Amygdala (tissue), 56 donors: ENCODE measurements around the gene TAX1BP1.
A peak's percentile ranks its signal among the peaks of the same experiment; 100 is the strongest.
"Not testable (repeated sequence)": the region's sequence is repeated elsewhere in the genome, so short reads cannot be mapped to it uniquely, and the experiment has no call there.

Experiments used
- DNase-seq, 56 donors: peaks; one replicate each; lab custom pipeline; 2025; lab: John Stamatoyannopoulos, UW

The TAX1BP1 gene

DNA sequence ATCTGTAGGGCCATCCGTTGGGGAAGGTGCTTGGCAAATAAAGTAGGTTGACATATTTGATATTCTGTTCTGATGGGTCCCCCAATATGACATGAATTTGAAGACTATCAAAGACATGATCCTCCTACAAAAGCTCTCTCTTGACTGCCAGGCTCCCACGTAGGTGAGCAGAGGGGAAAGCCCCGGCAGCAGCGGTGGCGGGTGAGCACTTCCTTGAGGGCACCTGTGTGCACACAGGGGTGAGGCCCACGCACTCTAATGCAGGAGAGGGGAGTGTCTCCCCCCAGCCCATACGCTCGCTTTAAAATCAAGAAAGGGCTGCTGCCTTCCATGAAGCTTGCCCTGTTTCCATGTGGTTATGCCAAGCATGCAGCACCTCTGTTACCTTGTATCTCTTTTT is 100.4 kb downstream of the TAX1BP1 start:
- DNase-seq, result no peak

DNA sequence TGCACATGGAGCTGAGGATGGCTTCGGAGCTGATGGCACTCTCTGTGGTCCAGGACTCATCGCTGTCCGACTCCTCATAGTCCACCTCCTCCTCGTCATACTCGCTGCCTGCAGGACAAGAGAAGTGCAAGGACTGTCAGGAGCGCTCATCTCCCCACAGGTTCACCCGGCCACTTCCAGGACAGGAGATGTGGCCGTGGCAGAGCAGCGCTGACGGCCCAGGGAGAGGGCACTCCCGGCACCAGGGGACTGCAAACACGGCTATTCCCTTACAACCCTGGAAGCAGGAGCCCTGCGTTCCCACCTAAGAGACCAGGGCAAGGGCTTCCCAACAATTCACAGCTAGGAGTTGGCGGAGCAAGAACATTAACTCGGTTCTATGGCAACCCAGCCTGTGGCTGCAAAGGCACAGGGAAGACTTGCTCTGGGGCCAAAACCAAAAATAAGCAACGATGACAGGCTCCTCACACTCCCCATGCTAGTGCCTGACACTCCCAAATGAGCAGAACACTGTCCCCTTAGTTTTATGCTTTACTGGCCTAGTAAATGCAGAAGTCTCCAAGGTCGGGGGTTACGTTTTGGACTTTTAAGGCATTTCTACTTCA is 100.9 kb downstream of the TAX1BP1 start:
- peak in 1 of 56 donors; percentile 9 for DNase-seq

- peak in 1 of 56 donors; percentile 9 for DNase-seq
Measured at GRCh38 chr7:27842094-27842692, 102.2 kb downstream of the TAX1BP1 start.

GRCh38 chr7:27842851-27843250 is 102.9 kb downstream of the TAX1BP1 start:
- DNase-seq, result peak in 2 of 56 donors; percentile 23 to 26

GRCh38 chr7:27843584-27844305 is 103.8 kb downstream of the TAX1BP1 start:
- no peak for DNase-seq

DNA sequence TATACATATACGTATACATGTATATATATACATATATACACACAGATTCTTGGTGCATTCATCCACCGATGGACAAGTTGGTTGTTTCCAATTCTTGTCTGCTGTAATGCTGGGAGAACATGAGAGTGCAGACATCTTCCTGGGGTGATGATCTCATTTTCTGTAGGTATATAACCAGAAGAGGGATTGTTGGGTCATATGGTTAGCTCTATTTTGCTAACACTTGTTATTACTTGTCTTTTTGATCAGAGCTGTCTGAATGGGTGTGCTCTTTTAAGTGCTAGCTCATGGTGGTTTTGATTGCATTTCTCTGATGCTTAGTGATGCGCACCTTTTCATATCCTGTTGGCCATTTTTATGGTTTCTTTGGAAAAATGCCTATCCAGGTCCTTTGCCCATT is 106.4 kb downstream of the TAX1BP1 start:
- no peak for DNase-seq

- no peak for DNase-seq
Measured at GRCh38 chr7:27850531-27850930, 110.6 kb downstream of the TAX1BP1 start.

- not testable (repeated sequence) for DNase-seq
Measured at GRCh38 chr7:27856703-27857485, 116.9 kb downstream of the TAX1BP1 start.

- DNase-seq, result no peak
Measured at GRCh38 chr7:27860800-27861199, 120.8 kb downstream of the TAX1BP1 start.

DNA sequence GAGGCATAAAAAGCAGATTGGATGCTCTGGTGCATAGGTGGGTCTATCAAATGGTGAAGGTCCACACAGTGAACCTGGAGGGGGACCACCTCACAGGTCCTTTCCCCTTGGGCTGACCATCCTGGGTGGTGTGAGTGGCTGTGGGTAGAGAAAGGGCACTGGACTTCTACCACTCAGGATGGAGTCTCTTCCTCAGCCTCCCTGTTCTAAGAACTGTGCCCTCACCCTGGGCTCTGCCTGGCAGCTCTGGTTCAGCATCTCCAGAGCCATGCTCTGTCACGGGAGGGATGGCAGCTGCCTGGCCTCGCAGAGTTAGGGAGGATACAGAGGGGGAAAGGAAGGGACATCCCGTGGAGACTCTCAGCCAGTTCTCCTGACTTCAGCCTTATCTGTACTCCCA is 121.8 kb downstream of the TAX1BP1 start:
- DNase-seq, result no peak

DNA sequence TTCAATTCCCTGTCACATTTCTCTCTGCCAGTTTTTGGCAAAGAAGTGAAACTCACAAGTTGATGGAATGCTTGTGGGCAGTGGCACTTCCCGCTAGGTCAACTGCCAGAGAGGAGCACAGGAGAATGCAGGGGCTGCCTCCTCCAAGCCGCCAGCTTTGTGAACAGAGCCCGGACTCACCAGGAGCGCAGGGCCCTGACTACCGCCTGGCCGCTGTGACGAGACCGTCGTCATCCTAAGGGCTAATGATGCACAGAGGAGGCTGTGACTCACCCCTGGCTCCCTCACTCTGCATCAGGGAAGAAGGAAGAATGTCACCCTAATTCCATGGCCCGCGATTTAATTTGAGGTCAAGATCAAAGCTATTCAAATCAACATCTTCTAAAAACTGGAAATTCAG is 123.9 kb downstream of the TAX1BP1 start:
- DNase-seq, result peak in 7 of 56 donors; percentile 4 to 55 (median 29)

DNA sequence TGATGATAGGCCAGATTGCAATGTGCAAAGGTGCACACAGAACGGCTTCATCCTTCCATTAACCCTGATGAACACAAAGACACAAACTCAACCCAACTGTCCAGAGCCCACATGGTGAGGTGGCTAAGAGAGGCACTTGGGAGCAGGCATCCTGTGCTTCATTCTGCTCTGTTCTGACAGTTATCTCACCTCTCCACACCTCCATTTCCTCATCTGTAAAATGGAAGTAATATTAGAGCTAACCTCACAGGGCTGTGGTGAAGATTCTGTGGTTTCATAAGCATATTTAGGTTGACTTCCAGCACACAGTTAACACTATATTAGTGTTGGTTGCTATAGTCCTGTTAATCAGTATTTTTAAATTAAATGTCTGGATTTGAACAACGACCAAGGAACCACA is 126.3 kb downstream of the TAX1BP1 start:
- no peak for DNase-seq

DNA sequence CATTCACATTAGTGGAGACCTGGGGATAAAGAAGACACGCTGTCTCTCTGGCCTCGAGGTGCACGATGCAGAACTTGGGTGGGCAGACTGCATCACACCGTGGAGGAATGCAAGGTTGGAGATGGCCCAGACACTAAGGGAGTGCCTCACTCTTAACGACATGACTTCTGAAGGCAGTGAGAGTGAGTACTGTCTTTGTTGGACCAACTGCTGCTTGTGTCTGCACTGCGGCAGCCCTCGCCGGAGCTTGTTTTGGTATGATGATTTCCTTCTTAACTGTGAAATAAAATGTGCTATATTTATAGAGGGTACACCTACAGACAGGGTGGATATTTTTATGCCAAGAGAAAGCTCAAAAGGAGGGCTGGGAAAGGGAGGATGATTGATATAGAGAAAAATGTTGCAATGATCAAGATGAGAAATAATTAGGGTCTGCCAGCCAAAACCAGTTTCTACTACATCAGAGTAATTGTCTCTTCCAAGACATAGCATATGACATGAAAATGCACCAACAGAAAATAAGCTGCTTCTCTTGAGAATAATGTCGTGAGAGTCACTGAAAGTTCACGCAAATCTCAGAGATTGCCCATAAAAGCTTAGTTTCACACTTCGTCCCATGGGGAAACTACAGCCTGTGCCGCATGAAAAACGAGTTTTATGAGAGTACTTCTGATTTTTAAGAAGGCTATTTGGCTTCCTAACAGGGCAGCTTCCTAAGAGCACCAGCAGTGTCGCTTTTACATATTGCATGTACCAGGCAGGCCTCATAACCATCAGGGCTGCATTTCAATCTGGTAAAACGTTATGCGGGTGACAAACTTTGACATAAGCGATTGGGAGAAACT is 127.1 kb downstream of the TAX1BP1 start:
- DNase-seq, result peak in 11 of 56 donors; percentile 4 to 24 (median 17)

DNA sequence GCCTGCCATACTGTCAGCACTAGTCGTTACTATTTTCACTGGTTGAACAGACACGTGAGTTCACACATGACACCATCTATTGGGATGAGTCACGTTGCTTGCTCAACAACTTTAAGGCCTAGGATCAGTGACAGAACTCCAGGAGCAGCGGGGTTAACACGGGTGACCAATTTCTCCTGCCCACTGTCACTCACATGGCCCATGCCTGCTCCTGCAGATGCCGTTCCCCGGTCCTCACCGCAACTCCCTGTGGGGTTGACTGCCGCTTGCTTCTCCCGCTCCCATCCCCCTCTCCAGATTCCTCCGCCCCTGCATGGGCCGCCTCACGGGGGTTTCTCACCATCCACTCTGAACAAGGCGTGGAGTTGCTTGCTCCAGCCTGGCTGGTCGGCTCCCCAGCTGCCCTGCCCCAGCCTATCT is 128.2 kb downstream of the TAX1BP1 start:
- DNase-seq, result no peak

DNA sequence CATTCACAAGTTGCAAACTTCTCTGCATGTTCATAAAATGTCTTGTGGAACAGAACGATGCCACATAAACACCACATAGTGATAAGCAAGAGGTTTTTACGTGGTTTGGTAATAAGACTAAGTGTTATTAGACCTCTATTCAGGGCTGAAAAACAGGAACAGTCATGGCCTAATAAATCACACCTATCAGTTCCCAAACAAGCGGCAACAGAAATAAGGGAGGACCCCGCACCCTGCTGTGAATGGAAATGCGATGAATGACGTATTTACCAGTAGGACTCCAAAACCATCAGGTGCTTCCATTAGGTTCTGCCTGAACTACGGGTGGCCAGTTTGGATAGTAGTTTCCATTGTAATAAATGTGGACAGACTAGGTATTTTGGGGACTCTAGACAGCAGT is 129.1 kb downstream of the TAX1BP1 start:
- DNase-seq, result no peak

DNA sequence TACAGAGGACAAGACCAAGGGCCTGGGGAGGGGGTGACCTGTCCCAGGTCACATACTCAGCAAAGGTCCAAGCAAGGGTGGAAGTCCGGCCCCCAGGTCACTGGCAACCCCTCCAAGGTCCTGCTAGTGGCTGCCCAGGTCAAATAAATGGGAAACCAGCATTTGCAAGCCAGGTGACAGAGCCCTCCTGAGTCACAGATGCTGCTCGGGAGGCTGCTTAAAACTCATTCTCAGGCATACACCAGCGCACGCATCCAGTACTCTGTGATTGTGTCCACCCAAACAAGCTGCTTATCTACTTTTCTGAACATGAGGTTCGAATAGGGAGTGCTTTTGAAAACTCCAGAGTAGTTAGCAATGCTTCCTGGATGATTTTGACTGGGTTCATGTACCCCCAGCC is 130.6 kb downstream of the TAX1BP1 start:
- DNase-seq, result no peak

- no peak for DNase-seq
Measured at GRCh38 chr7:27871086-27871485, 131.1 kb downstream of the TAX1BP1 start.

GRCh38 chr7:27871866-27872265 is 131.9 kb downstream of the TAX1BP1 start:
- no peak for DNase-seq

DNA sequence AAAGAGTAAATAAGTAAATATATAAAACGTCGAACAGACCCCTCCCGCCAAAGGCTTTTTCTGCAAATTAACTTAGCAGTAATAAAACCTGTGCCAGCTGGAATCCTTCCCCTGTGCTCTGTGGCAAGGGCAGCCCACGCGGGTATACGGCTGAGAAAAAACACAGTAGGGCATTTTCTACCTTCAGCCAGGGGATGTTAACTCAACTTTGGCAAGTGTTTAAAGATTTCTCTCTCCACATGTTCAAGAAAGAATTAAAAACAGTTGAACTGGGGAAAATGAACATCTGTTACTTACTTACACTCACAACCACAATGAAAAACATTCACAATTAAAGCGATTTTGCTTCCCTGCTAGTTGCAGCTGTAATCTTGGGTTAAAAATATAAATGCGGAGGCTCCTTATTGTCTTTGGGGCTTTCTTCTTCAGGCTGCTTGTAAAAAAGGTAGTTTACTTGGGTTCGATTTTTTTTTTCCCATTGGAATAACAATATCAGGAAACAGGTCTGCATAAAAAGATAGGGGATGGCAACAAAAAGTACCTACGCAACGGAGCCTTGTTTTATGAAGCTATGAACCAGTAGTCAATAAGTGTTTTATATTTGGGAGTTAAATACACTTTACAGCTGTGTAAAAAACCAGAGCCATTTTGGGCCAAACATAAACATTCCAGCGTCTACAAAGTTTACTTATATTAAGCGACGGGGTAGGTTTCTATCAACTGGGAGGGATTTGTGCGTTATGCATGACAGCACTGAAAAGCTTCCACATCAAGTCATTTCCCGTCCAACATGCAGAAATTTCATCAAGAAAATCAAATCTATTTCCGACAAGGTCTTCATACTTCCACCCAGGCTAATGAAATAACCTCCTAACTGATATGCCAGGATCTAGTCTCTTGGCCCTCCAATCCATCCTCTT is 132.7 kb downstream of the TAX1BP1 start:
- DNase-seq, result peak in 1 of 56 donors; percentile 3
